Tibial nerve (tissue), 4 donors: ENCODE data around the gene COX19. TPM values are rescaled to one million over a fixed set of nuclear protein-coding genes. Genes with fewer than 3 reads are reported as not detected.
A peak's percentile ranks its signal among the peaks of the same experiment; 100 is the strongest.

ENCODE experiments used
- DNase-seq, 2 donors: peaks; one replicate each; pipeline ENCODE4 v3.0.0-alpha.2; 2019; ENCODE audit warnings: low spot score in 2 of 2
- H3K27ac ChIP-seq, 4 donors: fragments of 200-600 bp; sonication (generic) in 3 of 4; one replicate each; pipeline ENCODE4 v1.5.1; 2017 to 2019; ENCODE audit warnings: mild to moderate bottlenecking in 1 of 4
- H3K27me3 ChIP-seq, 2 donors: fragments of 200-600 bp; sonication (generic) in 1 of 2; one replicate each; pipeline versions ENCODE4 v1.5.1 to v1.6.0; 2017 to 2019
- H3K36me3 ChIP-seq, 3 donors: fragments of 200-600 bp; sonication (generic); one replicate each; pipeline ENCODE4 v1.5.1; 2018 to 2019
- H3K4me1 ChIP-seq, 4 donors: fragments of 200-600 bp; sonication (generic) in 3 of 4; one replicate each; pipeline ENCODE4 v1.5.1; 2017 to 2019
- H3K4me3 ChIP-seq, 4 donors: fragments of 200-600 bp; sonication (generic) in 3 of 4; one replicate each; pipeline ENCODE4 v1.5.1; 2017 to 2019; ENCODE audit warnings: mild to moderate bottlenecking in 1 of 4, moderate library complexity in 1 of 4
- H3K9me3 ChIP-seq, 4 donors: fragments of 200-600 bp; sonication (generic) in 3 of 4; one replicate each; pipeline ENCODE4 v1.5.1; 2017 to 2019
- EP300 ChIP-seq, 2 donors: sonication (generic); formaldehyde crosslinking; IDR thresholded peaks; one replicate each; pipeline ENCODE4 v1.6.1; 2017; ENCODE audit warnings: antibody characterized with exemption in 2 of 2, mild to moderate bottlenecking in 1 of 2
- POLR2A ChIP-seq, 2 donors: fragments of 450-650 bp; IDR thresholded peaks; one replicate each; pipeline ENCODE4 v1.6.1; 2017; ENCODE audit warnings: antibody characterized with exemption in 2 of 2, mild to moderate bottlenecking in 2 of 2, moderate library complexity in 2 of 2
- WGBS, 2 donors: methylation state at CpG; one replicate each; pipeline ENCODE4 v1.1.5; 2018; 5-methylcytosine and 5-hydroxymethylcytosine counted together
- total RNA-seq, 4 donors: library from RNA; depleted of rRNA; stranded (reverse); fragments of >200 nt; gene quantifications; one replicate each; pipeline ENCODE4 v1.1.0, GENCODE V29; 2016
- TF ChIP-seq, protein P1 (sequence below), 5 experiments: fragments of 200-600 bp in 3 of 5; fragments of 450-650 bp in 2 of 5; sonication (generic) in 3 of 5; IDR thresholded peaks; one replicate each; pipeline ENCODE4 v1.5.1; 2016 to 2019; ENCODE audit warnings: antibody characterized with exemption in 5 of 5, mild to moderate bottlenecking in 3 of 5, moderate library complexity in 2 of 5

COX19 gene
- total RNA-seq, 4 donors from 2014 or later, result 10.8 to 21.3 (median 11.2) TPM

DNA sequence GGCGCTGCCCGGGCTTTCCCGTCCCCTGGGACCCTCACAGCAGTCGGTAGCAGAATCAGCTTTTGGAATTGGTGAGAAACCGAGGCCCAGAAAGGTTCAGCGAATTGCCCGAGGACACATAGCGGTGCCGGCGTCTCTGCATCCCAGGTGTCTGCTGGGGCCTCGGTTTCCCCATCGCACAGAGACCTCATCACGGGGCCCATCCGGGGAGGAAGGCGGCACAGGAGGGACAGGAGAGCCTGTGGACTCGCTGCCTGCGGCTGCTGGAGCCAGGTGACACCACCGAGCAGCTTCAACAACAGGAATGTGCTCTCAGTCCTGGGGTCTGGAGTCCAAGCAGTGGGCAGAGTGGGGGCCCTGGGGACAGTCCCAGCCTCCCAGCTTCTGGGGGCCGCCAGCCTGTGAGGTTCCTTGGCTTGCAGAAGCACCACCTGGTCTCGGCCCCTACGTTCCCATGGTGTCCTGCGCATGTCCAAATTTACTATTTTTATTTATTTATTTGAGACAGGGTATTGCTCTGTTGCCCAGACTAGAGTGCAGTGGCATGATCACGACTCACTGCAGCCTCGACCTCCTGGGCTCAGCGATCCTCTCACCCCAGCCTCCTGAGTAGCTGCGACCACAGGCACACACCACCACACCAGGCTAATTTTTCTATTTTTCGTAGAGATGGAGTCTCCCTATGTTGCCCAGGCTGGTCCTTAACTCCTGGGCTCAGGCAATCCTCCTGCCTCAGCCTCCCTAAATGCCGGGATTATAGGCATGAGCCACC lies 539 bp upstream of the COX19 start:
- peaks cover 0 to 58% (median 40%) of the 10 kb centered on the region in 4 donors for H3K4me1 ChIP-seq
- no peaks in the 10 kb centered on the region for H3K27me3 ChIP-seq
- peak overlapping the region; percentile 76 to 97 (median 92) for H3K27ac ChIP-seq
- no peak for DNase-seq
- TF ChIP-seq EP300 (IDR thresholded peaks at IDR 0.05), result no peak
- TF ChIP-seq, protein P1, sequence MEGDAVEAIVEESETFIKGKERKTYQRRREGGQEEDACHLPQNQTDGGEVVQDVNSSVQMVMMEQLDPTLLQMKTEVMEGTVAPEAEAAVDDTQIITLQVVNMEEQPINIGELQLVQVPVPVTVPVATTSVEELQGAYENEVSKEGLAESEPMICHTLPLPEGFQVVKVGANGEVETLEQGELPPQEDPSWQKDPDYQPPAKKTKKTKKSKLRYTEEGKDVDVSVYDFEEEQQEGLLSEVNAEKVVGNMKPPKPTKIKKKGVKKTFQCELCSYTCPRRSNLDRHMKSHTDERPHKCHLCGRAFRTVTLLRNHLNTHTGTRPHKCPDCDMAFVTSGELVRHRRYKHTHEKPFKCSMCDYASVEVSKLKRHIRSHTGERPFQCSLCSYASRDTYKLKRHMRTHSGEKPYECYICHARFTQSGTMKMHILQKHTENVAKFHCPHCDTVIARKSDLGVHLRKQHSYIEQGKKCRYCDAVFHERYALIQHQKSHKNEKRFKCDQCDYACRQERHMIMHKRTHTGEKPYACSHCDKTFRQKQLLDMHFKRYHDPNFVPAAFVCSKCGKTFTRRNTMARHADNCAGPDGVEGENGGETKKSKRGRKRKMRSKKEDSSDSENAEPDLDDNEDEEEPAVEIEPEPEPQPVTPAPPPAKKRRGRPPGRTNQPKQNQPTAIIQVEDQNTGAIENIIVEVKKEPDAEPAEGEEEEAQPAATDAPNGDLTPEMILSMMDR (IDR thresholded peaks at IDR 0.05), result no peak
- no peak for TF ChIP-seq POLR2A (IDR thresholded peaks at IDR 0.05)
- peaks cover 0 to 21% (median 8%) of the 10 kb centered on the region in 3 donors for H3K36me3 ChIP-seq
- H3K9me3 ChIP-seq, result no peaks in the 10 kb centered on the region
- peak overlapping the region; percentile 64 to 99 (median 81) for H3K4me3 ChIP-seq
- WGBS, 2 donors, result 48 to 59% methylated on average over 26 to 28 of the region's 28 CpGs

DNA sequence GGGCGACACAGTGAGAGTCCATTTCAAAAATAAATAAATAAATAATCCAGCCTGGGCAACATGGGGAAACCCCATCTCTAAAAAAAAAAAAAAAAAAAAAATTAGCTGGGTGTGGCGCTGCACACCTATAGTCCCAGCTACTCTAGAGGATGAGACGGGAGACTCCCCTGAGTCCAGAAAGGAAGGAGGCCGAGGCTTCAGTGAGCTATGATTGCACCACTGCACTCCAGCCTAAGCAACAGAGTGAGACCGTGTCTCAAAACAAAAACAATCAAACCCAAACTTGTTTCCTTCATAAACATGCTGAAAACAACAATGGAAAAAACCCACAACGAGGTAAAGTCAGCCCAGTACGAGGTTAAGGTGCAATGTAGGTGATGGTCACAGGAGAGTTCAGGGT lies 1.2 kb downstream of the COX19 start:
- peaks cover 0 to 36% (median 13%) of the 10 kb centered on the region in 3 donors for H3K36me3 ChIP-seq
- WGBS, 2 donors, result 29% methylated on average over 7 of the region's 7 CpGs
- H3K9me3 ChIP-seq, result no peaks in the 10 kb centered on the region
- peak overlapping the region; percentile 64 to 99 (median 81) for H3K4me3 ChIP-seq
- DNase-seq, result no peak
- H3K27ac ChIP-seq, result peak overlapping the region in 3 of 4 donors; percentile 88 to 97 (median 96)
- no peaks in the 10 kb centered on the region for H3K27me3 ChIP-seq
- peaks cover 0 to 66% (median 44%) of the 10 kb centered on the region in 4 donors for H3K4me1 ChIP-seq
- TF ChIP-seq, protein P1 (IDR thresholded peaks at IDR 0.05), result no peak
- no peak for TF ChIP-seq POLR2A (IDR thresholded peaks at IDR 0.05)

DNA sequence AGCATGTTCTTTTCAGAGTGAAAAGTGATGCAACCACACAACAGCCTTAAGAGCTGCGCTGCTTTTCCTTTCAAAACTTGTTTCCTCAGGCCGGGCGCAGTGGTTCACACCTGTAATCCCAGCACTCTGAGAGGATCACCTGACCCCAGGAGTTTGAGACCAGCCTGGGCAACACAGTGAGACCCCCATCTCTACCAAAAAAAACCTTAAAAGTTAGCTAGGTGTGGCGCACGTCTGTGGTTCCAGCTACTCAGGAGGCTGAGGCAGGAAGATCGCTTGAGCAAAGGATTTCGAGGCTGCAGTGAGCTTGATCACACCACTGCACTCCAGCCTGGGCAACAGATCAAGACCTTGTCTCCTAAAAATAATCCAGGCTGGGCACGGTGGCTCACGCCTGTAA lies 2.0 kb downstream of the COX19 start:
- H3K27ac ChIP-seq, result peak overlapping the region in 3 of 4 donors; percentile 5 to 88 (median 58)
- no peak overlapping the region for H3K4me3 ChIP-seq
- H3K27me3 ChIP-seq, result no peaks in the 10 kb centered on the region
- 80 to 85% methylated on average over 9 of the region's 9 CpGs for WGBS, 2 donors
- TF ChIP-seq, protein P1 (IDR thresholded peaks at IDR 0.05), result no peak
- TF ChIP-seq EP300 (IDR thresholded peaks at IDR 0.05), result no peak
- peaks cover 0 to 72% (median 43%) of the 10 kb centered on the region in 4 donors for H3K4me1 ChIP-seq
- no peak for DNase-seq
- H3K9me3 ChIP-seq, result no peaks in the 10 kb centered on the region
- H3K36me3 ChIP-seq, result peaks cover 0 to 45% (median 22%) of the 10 kb centered on the region in 3 donors

DNA sequence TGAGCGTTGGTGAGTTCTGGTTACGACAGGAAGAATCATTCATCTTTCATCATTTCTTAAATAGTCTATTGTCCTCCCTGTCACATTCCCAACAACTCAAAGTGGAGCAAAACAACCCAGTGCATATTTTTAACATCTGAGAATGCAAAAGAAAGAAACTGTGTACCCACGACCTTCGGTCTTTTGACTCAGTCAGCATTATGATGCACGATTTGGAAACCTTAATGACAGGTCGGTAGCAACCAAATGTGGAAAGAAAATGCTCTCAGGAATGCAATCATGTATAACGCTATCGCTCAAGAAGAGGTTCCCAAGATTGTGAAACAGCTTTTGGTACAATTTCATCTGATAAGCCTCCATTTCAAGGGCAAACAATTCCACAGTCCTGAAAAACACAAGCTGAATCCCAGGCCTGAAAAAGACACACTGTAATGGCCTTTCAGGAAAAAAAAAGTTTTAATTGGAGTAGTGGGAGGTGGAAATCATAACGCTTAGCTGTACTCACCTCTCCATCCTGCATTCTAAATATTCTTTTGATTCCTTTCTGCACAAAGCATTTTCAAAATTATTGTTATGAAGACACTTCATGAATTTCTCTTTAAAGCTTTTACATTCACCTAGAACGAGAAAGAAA lies 2.6 kb downstream of the COX19 start:
- TF ChIP-seq, protein P1 (IDR thresholded peaks at IDR 0.05), result no peak
- no peak for TF ChIP-seq POLR2A (IDR thresholded peaks at IDR 0.05)
- no peak for TF ChIP-seq EP300 (IDR thresholded peaks at IDR 0.05)
- DNase-seq, result no peak
- Histone ChIP-seq H3K4me3 (no peak overlapping the region), H3K9me3 (no peaks in the 10 kb centered on the region), H3K4me1 (peaks cover 0 to 74% (median 41%) of the 10 kb centered on the region in 4 donors), H3K27me3 (no peaks in the 10 kb centered on the region), H3K36me3 (peaks cover 2 to 50% (median 27%) of the 10 kb centered on the region in 3 donors), H3K27ac (peak overlapping the region in 3 of 4 donors; percentile 3 to 88 (median 58))
- 50 to 56% methylated on average over 10 of the region's 10 CpGs for WGBS, 2 donors

DNA sequence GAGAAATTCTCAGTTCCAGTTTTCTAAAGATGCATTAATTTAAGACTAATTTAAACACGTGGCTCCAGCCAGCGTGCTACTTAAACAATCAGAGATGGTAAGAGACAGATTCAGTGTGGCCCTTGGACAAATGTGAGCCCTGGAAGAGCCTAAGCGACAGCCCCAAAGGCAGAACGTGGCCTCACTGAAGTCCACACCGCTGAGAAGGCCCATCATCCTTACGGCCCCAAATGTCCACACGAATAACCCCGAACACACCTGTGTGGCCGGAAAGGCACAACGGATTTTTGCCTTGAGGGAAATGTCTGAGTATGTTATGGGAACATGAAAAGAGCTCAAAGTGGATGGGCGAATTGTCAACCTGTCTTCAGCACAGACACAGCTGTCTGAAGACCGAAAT lies 3.2 kb downstream of the COX19 start:
- Histone ChIP-seq H3K27ac (peak overlapping the region in 3 of 4 donors; percentile 3 to 88 (median 13)), H3K36me3 (peaks cover 2 to 57% (median 30%) of the 10 kb centered on the region in 3 donors), H3K9me3 (no peaks in the 10 kb centered on the region), H3K4me3 (no peak overlapping the region), H3K27me3 (no peaks in the 10 kb centered on the region), H3K4me1 (peaks cover 0 to 70% (median 39%) of the 10 kb centered on the region in 4 donors)
- 83 to 84% methylated on average over 12 of the region's 12 CpGs for WGBS, 2 donors
- no peak for DNase-seq
- TF ChIP-seq POLR2A (IDR thresholded peaks at IDR 0.05) (no peak), EP300 (IDR thresholded peaks at IDR 0.05) (no peak)
- TF ChIP-seq, protein P1 (IDR thresholded peaks at IDR 0.05), result no peak
